Measurements from ENCODE around the gene RNF225. TPM values are rescaled to one million over a fixed set of nuclear protein-coding genes. Genes with fewer than 3 reads are reported as not detected.

The RNF225 gene
- total RNA-seq, 4 donors from 2014 or later: 1.5 TPM; not detected in 3

DNA sequence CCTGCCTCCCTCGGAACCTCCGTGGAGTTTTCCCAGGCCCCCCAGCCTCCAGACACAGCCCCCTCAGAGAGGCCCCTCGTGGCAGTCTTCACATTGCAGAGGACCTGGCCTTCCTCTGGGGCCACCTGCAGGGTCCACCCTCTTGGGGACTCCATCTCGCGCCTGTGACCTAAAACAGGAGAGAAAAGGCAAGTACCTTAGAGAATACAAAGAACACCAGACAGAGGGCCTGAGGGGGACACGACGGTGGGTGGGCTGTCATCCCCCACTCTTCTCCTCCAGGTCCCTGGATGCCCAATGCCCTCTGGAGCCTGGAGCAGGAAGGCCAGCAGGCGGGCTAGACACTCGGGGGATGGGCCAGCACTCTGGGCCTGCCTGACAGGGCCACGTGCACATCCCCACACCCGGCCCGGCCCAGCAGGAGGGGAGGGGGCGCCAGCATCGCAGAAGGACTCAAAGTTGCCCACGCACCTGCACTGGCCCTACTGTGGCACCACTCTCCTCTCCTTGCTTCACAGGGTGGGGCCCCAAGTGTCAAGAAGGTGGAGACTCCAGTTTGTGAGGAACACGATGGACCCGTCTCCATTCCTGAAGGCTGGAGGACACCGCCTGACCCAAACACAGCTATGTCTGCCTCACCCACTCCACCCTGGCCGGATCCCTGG is 37.8 kb upstream of the RNF225 start:
- H3K4me3 ChIP-seq: no peak overlapping the region
- peaks cover 54% of the 10 kb centered on the region for H3K27me3 ChIP-seq
- H3K27ac ChIP-seq: no peak overlapping the region

DNA sequence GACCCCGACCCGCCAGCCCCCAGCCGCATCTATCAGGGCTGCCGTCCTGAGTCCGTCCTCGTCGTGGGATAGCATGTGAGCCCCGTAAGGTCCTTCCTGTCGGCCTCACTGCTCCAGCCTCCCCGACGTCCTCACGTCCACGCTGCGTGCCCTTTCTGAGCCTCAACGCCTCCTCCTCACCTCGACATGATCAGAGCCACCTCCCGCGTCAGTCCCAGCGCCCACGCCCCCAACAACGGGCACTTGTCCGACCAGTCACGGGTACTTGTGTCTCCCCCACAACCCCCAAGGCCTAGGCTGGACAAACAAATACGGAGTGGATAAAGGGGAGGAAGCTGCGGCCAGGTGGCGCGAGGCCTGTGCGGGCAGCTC is 33.6 kb upstream of the RNF225 start:
- Histone ChIP-seq H3K27ac (peak overlapping the region; percentile 92 to 94 (median 93)), H3K4me1 (peaks cover 0 to 26% (median 4%) of the 10 kb centered on the region in 3 donors), H3K27me3 (peaks cover 20% of the 10 kb centered on the region), H3K9me3 (no peaks in the 10 kb centered on the region), H3K4me3 (peak overlapping the region; percentile 82 to 84), H3K36me3 (peaks cover 0 to 12% of the 10 kb centered on the region in 2 donors)
- TF ChIP-seq POLR2A (IDR thresholded peaks at IDR 0.05): no peak
- TF ChIP-seq, protein P1, sequence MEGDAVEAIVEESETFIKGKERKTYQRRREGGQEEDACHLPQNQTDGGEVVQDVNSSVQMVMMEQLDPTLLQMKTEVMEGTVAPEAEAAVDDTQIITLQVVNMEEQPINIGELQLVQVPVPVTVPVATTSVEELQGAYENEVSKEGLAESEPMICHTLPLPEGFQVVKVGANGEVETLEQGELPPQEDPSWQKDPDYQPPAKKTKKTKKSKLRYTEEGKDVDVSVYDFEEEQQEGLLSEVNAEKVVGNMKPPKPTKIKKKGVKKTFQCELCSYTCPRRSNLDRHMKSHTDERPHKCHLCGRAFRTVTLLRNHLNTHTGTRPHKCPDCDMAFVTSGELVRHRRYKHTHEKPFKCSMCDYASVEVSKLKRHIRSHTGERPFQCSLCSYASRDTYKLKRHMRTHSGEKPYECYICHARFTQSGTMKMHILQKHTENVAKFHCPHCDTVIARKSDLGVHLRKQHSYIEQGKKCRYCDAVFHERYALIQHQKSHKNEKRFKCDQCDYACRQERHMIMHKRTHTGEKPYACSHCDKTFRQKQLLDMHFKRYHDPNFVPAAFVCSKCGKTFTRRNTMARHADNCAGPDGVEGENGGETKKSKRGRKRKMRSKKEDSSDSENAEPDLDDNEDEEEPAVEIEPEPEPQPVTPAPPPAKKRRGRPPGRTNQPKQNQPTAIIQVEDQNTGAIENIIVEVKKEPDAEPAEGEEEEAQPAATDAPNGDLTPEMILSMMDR (IDR thresholded peaks at IDR 0.05): no peak
- TF ChIP-seq POLR2AphosphoS5 (IDR thresholded peaks at IDR 0.05): no peak
- no peak for TF ChIP-seq EP300 (IDR thresholded peaks at IDR 0.05)
- no peak for ATAC-seq
- 0 to 1% methylated on average over 3 to 16 of the region's 28 CpGs for WGBS, 2 donors (ENCODE audit: low coverage in 1 of 2)

More for the DNA sequence above, 37.8 kb upstream of the RNF225 start:
- H3K36me3 ChIP-seq: no peaks in the 10 kb centered on the region
- peaks cover 0 to 32% (median 7%) of the 10 kb centered on the region in 3 donors for H3K4me1 ChIP-seq
- ATAC-seq: no peak
- no peak for TF ChIP-seq POLR2AphosphoS5 (IDR thresholded peaks at IDR 0.05)
- TF ChIP-seq EP300 (IDR thresholded peaks at IDR 0.05): no peak
- no peak for TF ChIP-seq POLR2A (IDR thresholded peaks at IDR 0.05)
- TF ChIP-seq, protein P1 (IDR thresholded peaks at IDR 0.05): no peak
- no CpG with 5 or more reads among the region's 19 CpGs for WGBS, 2 donors (ENCODE audit: low coverage in 1 of 2)
- H3K9me3 ChIP-seq: peaks cover 0 to 9% (median 0%) of the 10 kb centered on the region in 3 donors

DNA sequence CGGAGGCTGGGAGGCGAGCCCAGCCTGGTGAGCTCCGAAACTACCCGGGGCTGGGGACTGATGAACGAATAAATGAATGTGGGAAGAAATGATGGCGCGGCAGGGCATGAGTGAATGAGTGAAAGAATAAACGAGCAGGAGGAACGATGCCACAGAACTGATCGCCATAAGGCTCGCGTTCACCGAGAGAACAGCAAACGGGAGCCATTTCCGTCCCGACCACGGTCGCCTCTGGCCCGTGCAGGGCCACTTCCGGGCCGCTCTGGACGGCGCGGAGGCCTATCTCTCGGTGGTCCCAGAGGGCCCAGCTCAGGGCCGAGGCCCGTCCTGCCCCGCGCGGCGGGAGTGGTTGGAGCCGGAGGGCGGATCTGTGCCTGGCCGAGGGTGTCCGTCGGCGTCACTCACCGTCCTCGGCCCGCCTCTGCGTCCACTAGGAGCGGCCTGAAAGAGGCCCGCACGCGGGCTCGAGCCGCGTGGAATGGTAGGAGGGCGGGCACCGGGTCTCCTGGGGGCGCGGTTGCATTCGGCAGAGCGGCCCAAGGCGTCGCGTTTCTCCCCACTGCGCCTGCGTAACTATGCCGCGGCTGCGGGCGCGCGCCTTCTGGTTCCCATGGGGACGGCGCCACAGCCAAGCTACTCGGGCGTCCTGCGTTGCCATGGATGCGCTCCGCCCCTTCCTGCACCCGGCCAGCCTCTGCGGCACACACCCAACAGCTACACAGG is 33.0 kb upstream of the RNF225 start, which contains the start of gene ZNF497:
Gene ZNF497 (minus strand): TSS at position 480 of the 723 bp plus-strand sequence. CDS start 5,116 bp downstream, outside the sequence.
- peaks cover 0 to 21% (median 4%) of the 10 kb centered on the region in 3 donors for H3K4me1 ChIP-seq
- no peaks in the 10 kb centered on the region for H3K9me3 ChIP-seq
- ATAC-seq: peak; percentile 96
- 0% methylated on average over 16 to 25 of the region's 74 CpGs for WGBS, 2 donors (ENCODE audit: low coverage in 1 of 2)
- peaks cover 20% of the 10 kb centered on the region for H3K27me3 ChIP-seq
- H3K36me3 ChIP-seq: peaks cover 0 to 13% of the 10 kb centered on the region in 2 donors
- peak within 1 kb of the TSS; percentile 82 to 84 for H3K4me3 ChIP-seq
- TF ChIP-seq, protein P1 (IDR thresholded peaks at IDR 0.05): peak in 1 of 4 experiments; percentile 35
- TF ChIP-seq EP300 (IDR thresholded peaks at IDR 0.05): no peak
- TF ChIP-seq POLR2AphosphoS5 (IDR thresholded peaks at IDR 0.05): peak; percentile 81
- peak; percentile 58 to 80 for TF ChIP-seq POLR2A (IDR thresholded peaks at IDR 0.05)
- peak within 1 kb of the TSS; percentile 92 to 94 (median 93) for H3K27ac ChIP-seq

DNA sequence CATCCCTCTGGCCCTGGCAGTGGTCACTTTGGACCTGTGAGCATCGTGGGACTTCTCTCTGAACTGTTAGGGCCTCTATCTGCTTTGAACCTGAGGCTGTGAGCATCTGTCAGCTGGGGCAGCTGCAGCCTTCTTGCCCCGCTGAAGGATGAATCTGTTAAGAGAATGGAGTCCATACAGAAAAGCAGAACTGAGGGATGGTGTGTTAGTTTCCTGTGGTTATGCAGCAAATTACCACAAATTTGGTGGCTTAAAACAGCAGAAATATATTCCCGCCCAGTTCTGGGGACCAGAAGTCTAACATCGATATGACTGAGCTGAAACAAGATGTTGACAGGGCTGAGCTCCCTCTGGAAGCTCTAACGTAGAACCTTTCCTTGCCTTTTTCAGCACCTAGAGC is 31.3 kb upstream of the RNF225 start:
- 64 to 95% methylated on average over 3 to 4 of the region's 5 CpGs for WGBS, 2 donors (ENCODE audit: low coverage in 1 of 2)

More for the DNA sequence above, 31.3 kb upstream of the RNF225 start:
- H3K36me3 ChIP-seq: peaks cover 0 to 19% of the 10 kb centered on the region in 2 donors
- no peak overlapping the region for H3K27ac ChIP-seq
- no peak for ATAC-seq
- H3K4me3 ChIP-seq: no peak overlapping the region
- peaks cover 22% of the 10 kb centered on the region for H3K27me3 ChIP-seq
- no peak for TF ChIP-seq EP300 (IDR thresholded peaks at IDR 0.05)
- TF ChIP-seq POLR2AphosphoS5 (IDR thresholded peaks at IDR 0.05): no peak
- TF ChIP-seq POLR2A (IDR thresholded peaks at IDR 0.05): no peak
- TF ChIP-seq, protein P1 (IDR thresholded peaks at IDR 0.05): no peak
- H3K4me1 ChIP-seq: peaks cover 0 to 18% (median 4%) of the 10 kb centered on the region in 3 donors
- no peaks in the 10 kb centered on the region for H3K9me3 ChIP-seq
